H1 (cell line): Measurements from ENCODE around the gene ANKRD60. TPM values are rescaled to one million over a fixed set of nuclear protein-coding genes. Genes with fewer than 3 reads are reported as not detected.

ENCODE experiments used
- ATF3 ChIP-seq: IDR thresholded peaks from 2 replicates; pipeline ENCODE4 v1.6.1; 2011; ENCODE audit warnings: low read depth, mild to moderate bottlenecking, low read length; ENCODE audit not compliant: insufficient read depth
- polyA plus RNA-seq, 7 experiments: library from polyadenylated mRNA; depleted of rRNA in 3 of 7; stranded (reverse) in 5 of 7; unstranded in 2 of 7; fragments of >200 nt in 5 of 7; fragments of 200-250 nt in 2 of 7; gene quantifications; 1 replicate in 5 of 7; 2 replicates in 1 of 7; 4 replicates in 1 of 7; pipeline versions ENCODE4 v1.2.1 to v1.2.3, GENCODE V29; 2011 to 2013; ENCODE audit warnings: missing spikeins in 2 of 7, mixed read lengths in 2 of 7
- total RNA-seq: library from RNA; stranded (reverse); fragmentation: NEBNext Ultra II Directional; extraction: Animal tissue kit (Norgen Biotek cat#: 25700); gene quantifications from 2 replicates; pipeline ENCODE4 v1.2.1, GENCODE V29; 2021

Gene ANKRD60
- total and polyA plus RNA-seq, 2 of the 8 experiments (the other 6 are each of a cell fraction or from before 2014, with no cell fraction given) = not detected

- TF ChIP-seq ATF3 = no peak
- TF ChIP-seq, all 59 proteins: peak for 0
Observed at GRCh38 chr20:58173930-58174707, 54.3 kb downstream of the ANKRD60 start (continued).
